Activated naive CD4-positive, alpha-beta T cell treated with anti-CD3 and anti-CD28 coated beads, Interleukin-2, amount 50 U/mL, for 72 hours (primary cell): ENCODE measurements around the gene MAST4. TPM values are rescaled to one million over a fixed set of nuclear protein-coding genes. Genes with fewer than 3 reads are reported as not detected.

ENCODE experiments used
- ATAC-seq, 2 donors: fragments of 150-1000 bp; cut with Tn5 transposase; 2 replicates each; pipeline ENCODE4 v1.10.0; 2021; ENCODE audit warnings: mild to moderate bottlenecking in 2 of 2, moderate library complexity in 2 of 2
- DNase-seq, 2 donors: peaks; one replicate each; pipeline ENCODE4 v3.0.0; 2021 to 2022; ENCODE audit warnings: low spot score in 2 of 2
- H3K27ac Mint-ChIP-seq, 2 donors: one replicate each; pipeline ENCODE4 v1.8.0; 2022; ENCODE audit warnings: mild to moderate bottlenecking in 2 of 2, mixed read lengths in 2 of 2
- H3K36me3 Mint-ChIP-seq, 2 donors: one replicate each; pipeline ENCODE4 v1.8.0; 2022; ENCODE audit warnings: mixed read lengths in 2 of 2
- H3K9me3 Mint-ChIP-seq, 2 donors: one replicate each; pipeline ENCODE4 v1.8.0; 2022; ENCODE audit warnings: mixed read lengths in 2 of 2
- total RNA-seq, 2 donors: library from RNA; stranded (reverse); gene quantifications; one replicate each; pipeline ENCODE4 v1.2.3, GENCODE V29; 2022

MAST4 gene
- total RNA-seq, 2 donors from 2014 or later, result 29.5 to 41.7 TPM

DNA sequence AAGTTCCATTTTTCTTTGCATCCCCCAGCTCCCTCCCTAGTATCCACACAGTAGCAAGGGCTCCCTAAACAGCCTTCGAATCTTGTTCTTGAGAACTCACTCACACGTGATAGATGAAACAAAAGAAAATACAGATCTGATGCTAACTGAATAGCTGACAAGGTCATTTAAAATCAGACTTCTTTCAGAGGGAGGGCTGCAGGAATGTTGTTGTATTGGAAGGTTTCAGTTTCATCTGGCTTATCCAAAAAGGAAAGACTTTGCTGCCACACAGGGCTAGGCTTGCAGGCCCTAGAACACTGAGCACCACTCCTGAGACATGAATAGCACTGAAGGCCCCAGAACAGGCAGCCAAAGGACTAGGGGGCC is 597.2 kb downstream of the MAST4 start:
- DNase-seq (no peak), ATAC-seq (no peak)
- no peak overlapping the region for H3K27ac Mint-ChIP-seq
- H3K9me3 Mint-ChIP-seq, result peaks cover 4 to 22% of the 10 kb centered on the region in 2 donors
- H3K36me3 Mint-ChIP-seq, result peaks cover 14 to 24% of the 10 kb centered on the region in 2 donors

- peaks cover 14 to 32% of the 10 kb centered on the region in 2 donors for H3K36me3 Mint-ChIP-seq
- no peak for DNase-seq
- H3K27ac Mint-ChIP-seq, result no peak overlapping the region
- H3K9me3 Mint-ChIP-seq, result peaks cover 4 to 22% of the 10 kb centered on the region in 2 donors
- ATAC-seq, result no peak
These were observed 598.0 kb downstream of the MAST4 start for GRCh38 chr5:67194166-67194565.

DNA sequence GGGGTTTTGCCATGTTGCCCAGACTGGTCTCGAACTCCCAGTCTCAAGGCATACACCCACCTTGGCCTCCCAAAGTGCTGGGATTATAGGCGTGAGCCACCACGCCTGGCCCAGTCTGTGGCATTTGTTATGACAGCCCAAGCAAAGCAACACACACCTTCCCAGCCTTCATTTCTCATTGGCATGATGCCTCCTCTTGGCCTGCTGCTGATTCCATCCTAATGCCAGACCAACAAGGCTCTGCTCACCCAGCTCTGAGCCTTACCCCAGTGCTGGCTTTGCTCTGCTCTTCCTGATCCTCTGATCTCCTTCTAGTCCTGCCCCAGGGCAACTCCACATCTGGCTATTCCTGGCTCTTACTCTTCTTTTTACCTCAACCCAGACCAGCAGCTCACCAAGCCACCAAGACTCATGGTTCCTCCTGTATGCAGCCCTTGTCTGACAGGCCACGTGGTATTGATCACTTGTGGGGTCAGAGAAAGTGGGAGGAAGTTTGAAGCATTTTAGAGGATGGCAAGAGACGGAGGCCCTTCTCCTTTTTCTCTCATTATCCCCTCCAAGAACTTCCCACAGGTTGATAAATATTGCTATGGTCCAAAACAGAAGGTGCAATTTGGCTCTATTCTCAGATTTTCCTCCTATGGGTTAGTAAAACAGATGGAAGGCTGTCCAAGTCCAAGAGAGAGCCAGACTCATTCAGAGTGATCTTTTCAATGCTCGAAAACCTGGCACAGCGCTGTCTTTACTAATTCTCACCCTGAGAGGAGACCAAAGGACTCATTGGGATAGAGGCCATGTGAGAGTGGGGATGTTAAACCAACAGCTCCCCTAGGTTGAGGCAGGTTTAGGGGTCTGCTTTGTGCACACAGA is 599.4 kb downstream of the MAST4 start:
- H3K27ac Mint-ChIP-seq, result peak overlapping the region in 1 of 2 donors; percentile 26
- peaks cover 4 to 31% of the 10 kb centered on the region in 2 donors for H3K9me3 Mint-ChIP-seq
- H3K36me3 Mint-ChIP-seq, result peaks cover 14 to 39% of the 10 kb centered on the region in 2 donors
- DNase-seq, result no peak
- ATAC-seq, result no peak

DNA sequence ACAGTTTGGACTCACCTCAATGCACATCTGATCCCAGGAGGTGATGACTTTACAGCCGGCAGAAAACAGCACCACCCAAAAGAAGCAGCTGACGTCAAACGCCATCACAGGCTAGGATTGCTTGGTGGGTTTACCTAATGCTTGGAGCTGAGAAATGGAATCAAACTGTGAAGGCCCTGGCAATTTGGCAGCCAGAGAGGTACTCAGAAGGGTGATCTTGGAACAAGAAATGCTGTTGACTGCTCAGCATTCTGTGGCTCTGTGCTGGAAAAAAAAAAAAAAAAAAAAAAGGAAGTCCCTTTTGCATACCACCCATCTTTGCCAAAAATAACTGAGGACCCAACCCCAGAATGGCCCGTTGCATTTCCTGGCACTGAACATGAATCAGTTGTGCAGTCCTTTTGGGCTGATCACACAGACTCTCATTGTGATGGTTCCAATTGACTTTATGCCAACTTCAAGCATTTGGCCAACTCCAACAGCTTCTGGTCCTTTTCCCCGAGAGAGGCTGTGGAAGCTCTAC is 600.4 kb downstream of the MAST4 start, which contains the start of gene CD180:
CD180 (minus strand) TSS at position 263 of the 523 bp plus-strand sequence; CDS start at position 105, 158 bp downstream.
- ATAC-seq, result no peak
- H3K9me3 Mint-ChIP-seq, result peaks cover 4 to 35% of the 10 kb centered on the region in 2 donors
- peak within 1 kb of the TSS in 1 of 2 donors; percentile 26 for H3K27ac Mint-ChIP-seq
- H3K36me3 Mint-ChIP-seq, result peaks cover 4 to 43% of the 10 kb centered on the region in 2 donors
- DNase-seq, result no peak

- Mint-ChIP-seq H3K27ac (no peak overlapping the region), H3K9me3 (peaks cover 4 to 28% of the 10 kb centered on the region in 2 donors), H3K36me3 (peaks cover 4 to 34% of the 10 kb centered on the region in 2 donors)
- ATAC-seq, result peak; percentile 66 to 92
- DNase-seq, result no peak
These were observed 601.3 kb downstream of the MAST4 start for GRCh38 chr5:67197536-67197935.

- Mint-ChIP-seq H3K36me3 (peaks cover 4 to 29% of the 10 kb centered on the region in 2 donors), H3K27ac (no peak overlapping the region), H3K9me3 (peaks cover 4 to 28% of the 10 kb centered on the region in 2 donors)
- ATAC-seq, result no peak
- no peak for DNase-seq
These were observed 602.7 kb downstream of the MAST4 start for GRCh38 chr5:67198917-67199316.

DNA sequence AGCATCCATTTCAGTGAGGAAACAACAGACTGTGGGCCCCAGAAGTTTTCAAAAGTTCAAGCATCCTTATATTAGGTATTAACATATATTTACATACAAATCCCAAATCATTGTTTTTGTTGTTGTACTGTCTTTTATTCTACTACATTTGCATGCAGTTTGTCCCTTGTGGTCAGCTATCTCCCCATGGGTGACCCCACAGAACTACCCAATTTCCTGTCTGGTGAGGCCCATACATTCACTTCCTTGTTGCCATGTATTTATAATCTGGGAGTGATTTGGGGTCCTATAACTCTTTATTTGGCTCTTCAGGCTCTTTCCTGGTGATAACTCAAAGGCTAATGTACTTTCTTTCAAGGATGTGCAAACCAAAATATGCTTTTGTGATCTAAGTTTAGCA is 603.7 kb downstream of the MAST4 start:
- H3K9me3 Mint-ChIP-seq, result peaks cover 4 to 22% of the 10 kb centered on the region in 2 donors
- no peak for ATAC-seq

GRCh38 chr5:67200809-67201562 is 604.8 kb downstream of the MAST4 start:
- H3K9me3 Mint-ChIP-seq, result peaks cover 0 to 16% of the 10 kb centered on the region in 2 donors
- ATAC-seq (no peak), DNase-seq (no peak)
- peaks cover 5 to 34% of the 10 kb centered on the region in 2 donors for H3K36me3 Mint-ChIP-seq
- H3K27ac Mint-ChIP-seq, result no peak overlapping the region

More for the DNA sequence above, 603.7 kb downstream of the MAST4 start:
- DNase-seq, result no peak
- no peak overlapping the region for H3K27ac Mint-ChIP-seq
- peaks cover 4 to 29% of the 10 kb centered on the region in 2 donors for H3K36me3 Mint-ChIP-seq

GRCh38 chr5:67201897-67202549 is 605.8 kb downstream of the MAST4 start:
- Mint-ChIP-seq H3K9me3 (peaks cover 0 to 16% of the 10 kb centered on the region in 2 donors), H3K36me3 (peaks cover 7 to 36% of the 10 kb centered on the region in 2 donors), H3K27ac (no peak overlapping the region)
- DNase-seq (no peak), ATAC-seq (no peak)

- ATAC-seq (peak in 1 of 2 donors; percentile 16), DNase-seq (no peak)
- Mint-ChIP-seq H3K36me3 (peaks cover 7 to 36% of the 10 kb centered on the region in 2 donors), H3K9me3 (peaks cover 0 to 16% of the 10 kb centered on the region in 2 donors), H3K27ac (peak overlapping the region in 1 of 2 donors; percentile 27)
These were observed 606.6 kb downstream of the MAST4 start for GRCh38 chr5:67202828-67203227.

GRCh38 chr5:67203701-67204074 is 607.5 kb downstream of the MAST4 start:
- peaks cover 7 to 27% of the 10 kb centered on the region in 2 donors for H3K36me3 Mint-ChIP-seq
- peaks cover 0 to 16% of the 10 kb centered on the region in 2 donors for H3K9me3 Mint-ChIP-seq
- DNase-seq, result no peak
- ATAC-seq, result no peak
- peak overlapping the region; percentile 76 to 94 for H3K27ac Mint-ChIP-seq

GRCh38 chr5:67204821-67205220 is 608.6 kb downstream of the MAST4 start:
- Mint-ChIP-seq H3K36me3 (peaks cover 7 to 16% of the 10 kb centered on the region in 2 donors), H3K9me3 (peaks cover 0 to 11% of the 10 kb centered on the region in 2 donors), H3K27ac (peak overlapping the region in 1 of 2 donors; percentile 76)
- DNase-seq, result no peak
- no peak for ATAC-seq

GRCh38 chr5:67205981-67206380 is 609.8 kb downstream of the MAST4 start:
- H3K9me3 Mint-ChIP-seq, result peaks cover 0 to 4% of the 10 kb centered on the region in 2 donors
- peak overlapping the region; percentile 41 to 76 for H3K27ac Mint-ChIP-seq
- peaks cover 7 to 13% of the 10 kb centered on the region in 2 donors for H3K36me3 Mint-ChIP-seq
- DNase-seq (no peak), ATAC-seq (no peak)

DNA sequence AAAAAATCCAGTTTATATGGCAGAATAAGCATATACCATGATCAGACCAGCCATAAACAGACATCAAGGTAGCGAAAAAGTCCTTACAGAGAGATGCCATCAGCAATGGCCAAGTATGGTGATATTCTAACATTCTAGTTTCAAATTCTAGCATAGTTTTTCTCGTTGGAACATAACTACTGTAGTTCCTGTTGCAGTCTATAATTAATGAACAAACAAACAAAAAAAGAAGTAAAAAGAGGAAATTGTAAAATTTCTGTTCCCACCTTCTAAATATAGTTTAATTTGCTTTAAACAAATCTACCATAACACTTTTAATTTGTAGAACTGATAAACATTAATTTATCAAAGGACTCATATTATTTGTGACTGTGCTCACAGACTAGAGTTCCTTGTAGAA is 610.3 kb downstream of the MAST4 start:
- H3K27ac Mint-ChIP-seq, result peak overlapping the region; percentile 34 to 76
- H3K9me3 Mint-ChIP-seq, result no peaks in the 10 kb centered on the region
- no peak for DNase-seq
- ATAC-seq, result no peak
- H3K36me3 Mint-ChIP-seq, result peaks cover 7 to 8% of the 10 kb centered on the region in 2 donors

- Mint-ChIP-seq H3K9me3 (no peaks in the 10 kb centered on the region), H3K27ac (peak overlapping the region; percentile 34 to 76), H3K36me3 (peaks cover 7% of the 10 kb centered on the region in 2 donors)
- ATAC-seq (peak; percentile 90 to 93), DNase-seq (peak; percentile 74 to 88)
These were observed 610.7 kb downstream of the MAST4 start for GRCh38 chr5:67206929-67207328.

- DNase-seq (no peak), ATAC-seq (no peak)
- H3K27ac Mint-ChIP-seq, result peak overlapping the region in 1 of 2 donors; percentile 76
- H3K9me3 Mint-ChIP-seq, result no peaks in the 10 kb centered on the region
- peaks cover 7% of the 10 kb centered on the region in 2 donors for H3K36me3 Mint-ChIP-seq
These were observed 612.2 kb downstream of the MAST4 start for GRCh38 chr5:67208403-67208802.
